Right lobe of liver (tissue), 4 donors: ENCODE results near the gene CLHC1.

Source experiments
- POLR2A ChIP-seq: fragments of 450-650 bp; IDR thresholded peaks from one replicate; pipeline ENCODE4 v1.6.1; 2017; ENCODE audit warnings: antibody characterized with exemption, mild to moderate bottlenecking
- TF ChIP-seq, protein P1 (sequence below), 4 donors: fragments of 200-600 bp in 3 of 4; fragments of 450-650 bp in 1 of 4; IDR thresholded peaks; one replicate each; pipeline versions ENCODE4 v1.5.1 to v1.8.0; 2016 to 2022; ENCODE audit warnings: antibody characterized with exemption in 4 of 4, mild to moderate bottlenecking in 2 of 4
- donor health status: DM: no; HTN: no; CAD: no.
- donor health status: DM: no; HTN: no; CAD: no.
- donor health status: DM: no; HTN: yes; CAD: no.

- TF ChIP-seq, protein P1, sequence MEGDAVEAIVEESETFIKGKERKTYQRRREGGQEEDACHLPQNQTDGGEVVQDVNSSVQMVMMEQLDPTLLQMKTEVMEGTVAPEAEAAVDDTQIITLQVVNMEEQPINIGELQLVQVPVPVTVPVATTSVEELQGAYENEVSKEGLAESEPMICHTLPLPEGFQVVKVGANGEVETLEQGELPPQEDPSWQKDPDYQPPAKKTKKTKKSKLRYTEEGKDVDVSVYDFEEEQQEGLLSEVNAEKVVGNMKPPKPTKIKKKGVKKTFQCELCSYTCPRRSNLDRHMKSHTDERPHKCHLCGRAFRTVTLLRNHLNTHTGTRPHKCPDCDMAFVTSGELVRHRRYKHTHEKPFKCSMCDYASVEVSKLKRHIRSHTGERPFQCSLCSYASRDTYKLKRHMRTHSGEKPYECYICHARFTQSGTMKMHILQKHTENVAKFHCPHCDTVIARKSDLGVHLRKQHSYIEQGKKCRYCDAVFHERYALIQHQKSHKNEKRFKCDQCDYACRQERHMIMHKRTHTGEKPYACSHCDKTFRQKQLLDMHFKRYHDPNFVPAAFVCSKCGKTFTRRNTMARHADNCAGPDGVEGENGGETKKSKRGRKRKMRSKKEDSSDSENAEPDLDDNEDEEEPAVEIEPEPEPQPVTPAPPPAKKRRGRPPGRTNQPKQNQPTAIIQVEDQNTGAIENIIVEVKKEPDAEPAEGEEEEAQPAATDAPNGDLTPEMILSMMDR (IDR thresholded peaks at IDR 0.05): no peak
- TF ChIP-seq POLR2A: no peak
These were observed 84.6 kb downstream of the CLHC1 start for GRCh38 chr2:55147531-55147930.
